SK-N-SH (cell line): ENCODE data around the gene ACTL10. TPM values are rescaled to one million over a fixed set of nuclear protein-coding genes. Genes with fewer than 3 reads are reported as not detected.

ENCODE experiments used
- CTCF ChIA-PET: fragments of 300-600, 350-600 bp; formaldehyde crosslinking; extraction: SDS; loops from one replicate; lab custom pipeline; 2021; lab: Yijun Ruan, JAX
- POLR2A ChIA-PET: fragments of 350-600 bp; sonication (Branson Sonifier 250); formaldehyde crosslinking; extraction: SDS; loops from one replicate; lab custom pipeline; 2020; ENCODE audit warnings: antibody characterized with exemption, inconsistent platforms; lab: Yijun Ruan, JAX
- DNase-seq: peaks from one replicate; pipeline ENCODE4 v3.0.0; 2012
- H2AFZ ChIP-seq: fragments of 200-600 bp; sonication (generic); 2 replicates; pipeline ENCODE4 v1.8.1; 2016; ENCODE audit warnings: antibody characterized with exemption, mild to moderate bottlenecking, low read depth
- H3F3A ChIP-seq: fragments of 200-600 bp; sonication (generic); replicated peaks from 2 replicates; pipeline ENCODE3; 2016; ENCODE audit warnings: antibody characterized with exemption, mild to moderate bottlenecking; ENCODE audit not compliant: insufficient read depth
- H3K27ac ChIP-seq, 2 experiments: fragments of 200-500 bp in 1 of 2; fragments of 200-600 bp in 1 of 2; sonication (Bioruptor generic) in 1 of 2; sonication (generic), shearing (Covaris generic) in 1 of 2; 2 replicates each; pipeline versions ENCODE4 v1.5.1 to v1.6.1; 2014 to 2016; ENCODE audit warnings: low read depth in 2 of 2, inconsistent platforms in 1 of 2, low read length in 1 of 2, mild to moderate bottlenecking in 1 of 2, mixed read lengths in 1 of 2
- H3K27me3 ChIP-seq: fragments of 200-600 bp; sonication (generic), shearing (Covaris generic); 2 replicates; pipeline ENCODE4 v1.6.1; 2016; ENCODE audit warnings: mixed run types; ENCODE audit not compliant: insufficient read depth
- H3K36me3 ChIP-seq, 2 experiments: fragments of 200-500 bp in 1 of 2; fragments of 200-600 bp in 1 of 2; sonication (Bioruptor generic) in 1 of 2; sonication (generic) in 1 of 2; replicated peaks in 1 of 2; 2 replicates each; pipeline versions ENCODE3 to v1.5.1; 2014 to 2016; ENCODE audit warnings: low read length in 1 of 2, mild to moderate bottlenecking in 1 of 2; ENCODE audit not compliant: insufficient read depth in 2 of 2, control insufficient read depth in 1 of 2
- H3K4me1 ChIP-seq, 2 experiments: fragments of 200-500 bp in 1 of 2; fragments of 200-600 bp in 1 of 2; sonication (Bioruptor generic) in 1 of 2; sonication (generic), shearing (Covaris generic) in 1 of 2; 2 replicates each; pipeline versions ENCODE4 v1.5.1 to v1.6.1; 2014 to 2016; ENCODE audit warnings: low read depth in 1 of 2, low read length in 1 of 2, mixed run types in 1 of 2; ENCODE audit not compliant: insufficient read depth in 2 of 2, control insufficient read depth in 1 of 2
- H3K4me2 ChIP-seq: fragments of 200-600 bp; sonication (generic), shearing (Covaris generic); 2 replicates; pipeline ENCODE4 v1.6.1; 2017; ENCODE audit warnings: mixed run types
- H3K4me3 ChIP-seq, 2 experiments: fragments of 200-500 bp in 1 of 2; fragments of 200-600 bp in 1 of 2; sonication (Bioruptor generic) in 1 of 2; sonication (generic), shearing (Covaris generic) in 1 of 2; 2 replicates each; pipeline versions ENCODE4 v1.5.1 to v1.8.1; 2014 to 2016; ENCODE audit warnings: low read depth in 2 of 2, inconsistent platforms in 1 of 2, low read length in 1 of 2, mild to moderate bottlenecking in 1 of 2, mixed read lengths in 1 of 2, moderate library complexity in 1 of 2
- H3K79me2 ChIP-seq: fragments of 200-600 bp; sonication (generic); 2 replicates; pipeline ENCODE4 v1.8.1; 2017; ENCODE audit warnings: mild to moderate bottlenecking; ENCODE audit not compliant: insufficient read depth
- H3K9ac ChIP-seq: fragments of 200-600 bp; sonication (generic); 2 replicates; pipeline ENCODE4 v1.6.1; 2017; ENCODE audit warnings: mixed run types
- H3K9me2 ChIP-seq: fragments of 200-600 bp; sonication (generic); 2 replicates; pipeline ENCODE4 v1.6.1; 2017; ENCODE audit warnings: mixed run types
- H3K9me3 ChIP-seq: fragments of 200-600 bp; sonication (generic); 2 replicates; pipeline ENCODE4 v1.6.1; 2017; ENCODE audit warnings: mixed run types, mild to moderate bottlenecking, moderate library complexity
- H4K20me1 ChIP-seq: fragments of 200-600 bp; sonication (generic); 2 replicates; pipeline ENCODE4 v1.6.1; 2017; ENCODE audit warnings: mild to moderate bottlenecking, mixed run types; ENCODE audit not compliant: insufficient read depth
- ELF1 ChIP-seq: IDR thresholded peaks from 2 replicates; pipeline ENCODE4 v1.4.0; 2012
- EP300 ChIP-seq, 2 experiments: IDR thresholded peaks; 2 replicates each; pipeline versions ENCODE4 v1.4.0 to v1.6.1; 2012; ENCODE audit warnings: borderline replicate concordance in 1 of 2, low read depth in 1 of 2, low read length in 1 of 2
- FOXM1 ChIP-seq: IDR thresholded peaks from 2 replicates; pipeline ENCODE4 v1.4.0; 2012; ENCODE audit warnings: low read depth, mild to moderate bottlenecking
- MAX ChIP-seq: IDR thresholded peaks from 2 replicates; pipeline ENCODE4 v1.4.0; 2012; ENCODE audit warnings: low read depth
- RAD21 ChIP-seq: IDR thresholded peaks from 2 replicates; pipeline ENCODE4 v1.6.1; 2012; ENCODE audit warnings: mild to moderate bottlenecking, low read length
- RCOR1 ChIP-seq: fragments of 150-350 bp; IDR thresholded peaks from 2 replicates; pipeline ENCODE4 v1.6.1; 2017; ENCODE audit warnings: antibody characterized with exemption, low read length
- REST ChIP-seq: IDR thresholded peaks from 2 replicates; pipeline ENCODE4 v1.6.1; 2012; ENCODE audit warnings: mild to moderate bottlenecking, low read depth, low read length, moderate library complexity
- RFX5 ChIP-seq: IDR thresholded peaks from 2 replicates; pipeline ENCODE4 v1.6.1; 2012; ENCODE audit warnings: mild to moderate bottlenecking, improper control_type of control experiment, low read length
- RXRA ChIP-seq: IDR thresholded peaks from 2 replicates; pipeline ENCODE4 v1.4.0; 2012; ENCODE audit warnings: low read depth, mild to moderate bottlenecking, borderline replicate concordance
- SIN3A ChIP-seq: IDR thresholded peaks from 2 replicates; pipeline ENCODE4 v1.6.1; 2012; ENCODE audit warnings: low read depth, mild to moderate bottlenecking, low read length, moderate library complexity, borderline replicate concordance
- SMC3 ChIP-seq: IDR thresholded peaks from 2 replicates; pipeline ENCODE4 v1.6.1; 2012; ENCODE audit warnings: low read depth, low read length, improper control_type of control experiment
- TAF1 ChIP-seq: IDR thresholded peaks from 2 replicates; pipeline ENCODE4 v1.6.1; 2012; ENCODE audit warnings: low read depth, mild to moderate bottlenecking, low read length, moderate library complexity, borderline replicate concordance
- WGBS: methylation state at CpG from one replicate; pipeline ENCODE4 v1.1.6; 2017; ENCODE audit warnings: low lambda C conversion rate; 5-methylcytosine and 5-hydroxymethylcytosine counted together
- polyA plus RNA-seq, 3 experiments: library from polyadenylated mRNA; depleted of rRNA; stranded (reverse); fragments of >200 nt; gene quantifications; 2 replicates each; pipeline ENCODE4 v1.2.3, GENCODE V29; 2012

ACTL10 gene
- polyA plus RNA-seq, 1 of the 3 experiments (the other 2 are of a cell fraction), result 0.25 TPM

GRCh38 chr20:33670715-33671499, 4.2 kb downstream of the ACTL10 start:
- no peaks in the 10 kb centered on the region for H3K9me3 ChIP-seq
- H4K20me1 ChIP-seq, result 0 out of 2 replicates have a peak, but pooled peaks cover 4% of the 10 kb centered on the region
- H3K4me3 ChIP-seq, result no peak overlapping the region
- POLR2A ChIA-PET, result no interaction called here
- CTCF ChIA-PET, result interaction anchor here (0.9 to 10.6 kb wide), 6 partner anchors 14 to 255 kb away, joined by 3 to 114 read pairs (median 4); partner anchors contain the start of gene ZNF341
- H3K79me2 ChIP-seq, result peaks cover 10% of the 10 kb centered on the region; the same call in 1 of the 2 replicates
- H3K27me3 ChIP-seq, result no peaks in the 10 kb centered on the region
- H3F3A ChIP-seq, result peaks cover 29% of the 10 kb centered on the region
- no peak overlapping the region for H3K4me2 ChIP-seq
- DNase-seq, result no peak
- H3K9ac ChIP-seq, result no peak overlapping the region
- H3K9me2 ChIP-seq, result no peaks in the 10 kb centered on the region
- H3K4me1 ChIP-seq, result peaks cover 8 to 50% of the 10 kb centered on the region in 2 experiments; a peak in 2 of 4 replicates
- 100% methylated on average over 6 of the region's 6 CpGs for WGBS
- no peak for TF ChIP-seq RFX5
- TF ChIP-seq FOXM1, result no peak
- no peak for TF ChIP-seq RCOR1
- no peak for TF ChIP-seq RXRA
- no peak for TF ChIP-seq REST
- no peak for TF ChIP-seq EP300 (IDR thresholded peaks at IDR 0.05; ENCODE audit: borderline replicate concordance in 1 of 2, low read depth in 1 of 2, low read length in 1 of 2)
- no peak for TF ChIP-seq ELF1
- no peak for TF ChIP-seq TAF1
- TF ChIP-seq RAD21, result no peak
- TF ChIP-seq MAX, result no peak
- no peak for TF ChIP-seq SMC3
- no peak for TF ChIP-seq SIN3A
- no peak overlapping the region for H3K27ac ChIP-seq
- no peak overlapping the region for H2AFZ ChIP-seq
- H3K36me3 ChIP-seq, result peaks cover 8 to 17% of the 10 kb centered on the region in 2 experiments
